Measurements from ENCODE around the gene PARVA.

DNA sequence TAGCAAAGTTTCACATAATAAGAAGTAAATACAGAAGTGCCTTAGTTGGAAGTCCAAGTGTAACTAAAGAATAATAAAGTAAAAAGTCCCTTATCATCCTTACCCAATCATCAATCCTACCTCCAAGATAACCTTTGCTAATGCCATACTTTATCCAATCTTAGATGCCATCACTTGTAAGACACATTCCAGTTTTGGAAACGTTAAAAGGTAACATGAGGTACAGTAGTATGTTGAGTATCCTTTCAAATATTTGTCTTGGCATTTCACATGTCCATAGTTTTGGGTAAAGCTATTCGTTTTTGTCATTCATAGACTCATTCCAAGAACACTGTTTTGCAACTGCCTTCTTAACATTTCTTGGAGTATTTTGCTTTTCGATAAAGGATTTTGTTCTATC lies 181.6 kb downstream of the PARVA start:
- TF ChIP-seq, protein P1, sequence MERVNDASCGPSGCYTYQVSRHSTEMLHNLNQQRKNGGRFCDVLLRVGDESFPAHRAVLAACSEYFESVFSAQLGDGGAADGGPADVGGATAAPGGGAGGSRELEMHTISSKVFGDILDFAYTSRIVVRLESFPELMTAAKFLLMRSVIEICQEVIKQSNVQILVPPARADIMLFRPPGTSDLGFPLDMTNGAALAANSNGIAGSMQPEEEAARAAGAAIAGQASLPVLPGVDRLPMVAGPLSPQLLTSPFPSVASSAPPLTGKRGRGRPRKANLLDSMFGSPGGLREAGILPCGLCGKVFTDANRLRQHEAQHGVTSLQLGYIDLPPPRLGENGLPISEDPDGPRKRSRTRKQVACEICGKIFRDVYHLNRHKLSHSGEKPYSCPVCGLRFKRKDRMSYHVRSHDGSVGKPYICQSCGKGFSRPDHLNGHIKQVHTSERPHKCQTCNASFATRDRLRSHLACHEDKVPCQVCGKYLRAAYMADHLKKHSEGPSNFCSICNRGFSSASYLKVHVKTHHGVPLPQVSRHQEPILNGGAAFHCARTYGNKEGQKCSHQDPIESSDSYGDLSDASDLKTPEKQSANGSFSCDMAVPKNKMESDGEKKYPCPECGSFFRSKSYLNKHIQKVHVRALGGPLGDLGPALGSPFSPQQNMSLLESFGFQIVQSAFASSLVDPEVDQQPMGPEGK (CRISPR knock-in tag; IDR thresholded peaks at IDR 0.05; ENCODE audit: borderline replicate concordance): no peak
- TF ChIP-seq GLIS3 (CRISPR knock-in tag; IDR thresholded peaks at IDR 0.05) (no peak), RARB (CRISPR knock-in tag; IDR thresholded peaks at IDR 0.05) (no peak), PPARA (CRISPR knock-in tag; IDR thresholded peaks at IDR 0.05; ENCODE audit: borderline replicate concordance) (no peak), ZNF70 (CRISPR knock-in tag; IDR thresholded peaks at IDR 0.05) (no peak), ESRRG (CRISPR knock-in tag; IDR thresholded peaks at IDR 0.05) (no peak), ZC3H10 (CRISPR knock-in tag; IDR thresholded peaks at IDR 0.05) (no peak)
- TF ChIP-seq, protein P2, sequence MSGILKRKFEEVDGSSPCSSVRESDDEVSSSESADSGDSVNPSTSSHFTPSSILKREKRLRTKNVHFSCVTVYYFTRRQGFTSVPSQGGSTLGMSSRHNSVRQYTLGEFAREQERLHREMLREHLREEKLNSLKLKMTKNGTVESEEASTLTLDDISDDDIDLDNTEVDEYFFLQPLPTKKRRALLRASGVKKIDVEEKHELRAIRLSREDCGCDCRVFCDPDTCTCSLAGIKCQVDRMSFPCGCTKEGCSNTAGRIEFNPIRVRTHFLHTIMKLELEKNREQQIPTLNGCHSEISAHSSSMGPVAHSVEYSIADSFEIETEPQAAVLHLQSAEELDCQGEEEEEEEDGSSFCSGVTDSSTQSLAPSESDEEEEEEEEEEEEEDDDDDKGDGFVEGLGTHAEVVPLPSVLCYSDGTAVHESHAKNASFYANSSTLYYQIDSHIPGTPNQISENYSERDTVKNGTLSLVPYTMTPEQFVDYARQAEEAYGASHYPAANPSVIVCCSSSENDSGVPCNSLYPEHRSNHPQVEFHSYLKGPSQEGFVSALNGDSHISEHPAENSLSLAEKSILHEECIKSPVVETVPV (CRISPR knock-in tag; IDR thresholded peaks at IDR 0.05): no peak
